Tibial artery (tissue), 4 donors: Measurements from ENCODE around the gene AAMDC.
"Not testable (repeated sequence)": the region's sequence is repeated elsewhere in the genome, so short reads cannot be mapped to it uniquely, and the experiment has no call there.

Experiments used
- DNase-seq, 2 donors: peaks; one replicate each; pipeline ENCODE4 v3.0.0-alpha.2; 2019
- H3K27ac ChIP-seq, 2 donors: fragments of 200-600 bp; sonication (generic) in 1 of 2; 1 replicate in 1 of 2; 2 replicates in 1 of 2; pipeline ENCODE4 v1.5.1; 2018 to 2019; ENCODE audit warnings: mild to moderate bottlenecking in 1 of 2
- H3K27me3 ChIP-seq, 2 donors: fragments of 200-600 bp; sonication (generic) in 1 of 2; one replicate each; pipeline versions ENCODE4 v1.5.1 to v1.6.0; 2016 to 2019
- H3K36me3 ChIP-seq, 3 donors: fragments of 200-600 bp; sonication (generic) in 2 of 3; one replicate each; pipeline ENCODE4 v1.5.1; 2016 to 2019; ENCODE audit warnings: mild to moderate bottlenecking in 2 of 3
- H3K4me1 ChIP-seq, 4 donors: fragments of 200-600 bp; sonication (generic) in 2 of 4; 1 replicate in 3 of 4; 2 replicates in 1 of 4; pipeline ENCODE4 v1.5.1; 2016 to 2019
- H3K4me3 ChIP-seq, 2 donors: fragments of 200-600 bp; sonication (generic) in 1 of 2; 1 replicate in 1 of 2; 2 replicates in 1 of 2; pipeline ENCODE4 v1.5.1; 2018 to 2019; ENCODE audit warnings: mild to moderate bottlenecking in 2 of 2
- H3K9me3 ChIP-seq, 3 donors: fragments of 200-600 bp; sonication (generic) in 1 of 3; one replicate each; pipeline ENCODE4 v1.5.1; 2016 to 2019
- CTCF ChIP-seq, 2 experiments: fragments of 200-600 bp in 1 of 2; fragments of 450-650 bp in 1 of 2; IDR thresholded peaks; one replicate each; pipeline ENCODE4 v1.5.1; 2017 to 2019; ENCODE audit warnings: antibody characterized with exemption in 2 of 2, mild to moderate bottlenecking in 1 of 2, moderate library complexity in 1 of 2
- intact Hi-C: fragments of 100-400 bp; cut with DNase I; formaldehyde crosslinking; loops from one replicate; pipeline ENCODE4 v1.15.0; 2023; ENCODE audit warnings: low total_unique reads

AAMDC gene

DNA sequence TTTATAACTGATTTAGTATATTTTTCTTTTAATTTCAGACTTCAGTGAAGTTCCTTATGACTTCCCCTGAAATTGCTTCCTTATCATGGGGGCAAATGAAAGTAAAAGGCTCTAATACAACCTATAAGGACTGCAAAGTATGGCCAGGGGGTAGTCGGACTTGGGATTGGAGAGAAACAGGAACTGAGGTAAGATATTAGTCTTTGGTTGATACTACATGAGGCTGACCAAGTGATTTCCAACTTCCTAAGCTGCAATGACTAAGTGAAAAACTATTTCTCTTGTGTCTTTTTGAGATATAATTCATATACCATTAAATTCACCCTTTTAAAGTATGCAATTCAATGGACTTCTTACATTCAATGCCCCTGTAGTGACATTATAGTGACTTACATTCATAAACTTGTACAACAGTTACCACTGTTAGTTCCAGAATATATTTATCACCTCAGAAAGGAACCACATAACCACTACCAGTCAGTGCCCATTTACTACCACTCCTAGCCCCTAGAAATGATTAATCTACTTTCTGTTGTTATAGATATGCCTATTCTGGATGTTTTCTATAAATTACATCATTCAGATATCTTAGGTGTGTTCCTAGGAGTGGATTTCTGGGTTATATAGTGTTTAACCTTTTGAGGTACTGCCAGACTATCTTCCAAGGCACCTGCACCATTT, 21.6 kb downstream of the AAMDC start:
- DNase-seq = no peak
- no peak overlapping the region for H3K4me3 ChIP-seq
- intact Hi-C loops = no loop called here
- TF ChIP-seq CTCF (IDR thresholded peaks at IDR 0.05) = no peak
- H3K36me3 ChIP-seq = peaks cover 48 to 63% (median 59%) of the 10 kb centered on the region in 3 donors
- H3K27ac ChIP-seq = no peak overlapping the region
- H3K9me3 ChIP-seq = no peaks in the 10 kb centered on the region
- no peaks in the 10 kb centered on the region for H3K4me1 ChIP-seq
- H3K27me3 ChIP-seq = no peaks in the 10 kb centered on the region

DNA sequence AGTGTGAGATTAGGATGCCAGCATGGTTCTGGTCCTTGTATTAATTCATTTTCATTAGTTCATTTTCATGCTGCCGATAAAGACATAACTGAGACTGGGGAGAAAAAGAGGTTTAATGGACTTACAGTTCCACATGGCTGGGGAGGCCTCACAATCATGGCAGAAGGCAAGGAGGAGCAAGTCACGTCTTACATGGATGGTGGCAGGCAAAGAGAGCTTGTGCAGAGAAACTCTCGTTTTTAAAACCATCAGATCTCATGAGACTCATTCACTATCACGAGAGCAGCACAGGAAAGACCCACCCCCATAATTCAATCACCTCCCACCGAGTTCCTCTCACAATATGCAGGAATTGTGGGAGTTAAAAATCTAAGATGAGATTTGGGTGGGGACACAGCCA, 22.8 kb downstream of the AAMDC start:
- DNase-seq, H3K4me3 ChIP-seq, H3K9me3 ChIP-seq, intact Hi-C loops, H3K27me3 ChIP-seq, H3K4me1 ChIP-seq, H3K27ac ChIP-seq: not testable (repeated sequence)
- H3K36me3 ChIP-seq = peaks cover 58 to 74% (median 68%) of the 10 kb centered on the region in 3 donors

- no peak for DNase-seq
- no peaks in the 10 kb centered on the region for H3K4me1 ChIP-seq
- intact Hi-C loops = no loop called here
- no peak overlapping the region for H3K27ac ChIP-seq
- no peak overlapping the region for H3K4me3 ChIP-seq
- TF ChIP-seq CTCF (IDR thresholded peaks at IDR 0.05) = no peak
- no peaks in the 10 kb centered on the region for H3K27me3 ChIP-seq
- H3K9me3 ChIP-seq = peaks cover 0 to 6% (median 0%) of the 10 kb centered on the region in 3 donors
- H3K36me3 ChIP-seq = peaks cover 51 to 66% (median 54%) of the 10 kb centered on the region in 3 donors
Measured at GRCh38 chr11:77851503-77851902, 30.6 kb downstream of the AAMDC start.

GRCh38 chr11:77854838-77855237, 33.9 kb downstream of the AAMDC start:
- Histone ChIP-seq H3K9me3 (peaks cover 0 to 6% (median 0%) of the 10 kb centered on the region in 3 donors), H3K36me3 (peaks cover 36 to 57% (median 47%) of the 10 kb centered on the region in 3 donors), H3K27ac (no peak overlapping the region), H3K27me3 (no peaks in the 10 kb centered on the region), H3K4me1 (no peaks in the 10 kb centered on the region), H3K4me3 (no peak overlapping the region)
- intact Hi-C loops = no loop called here
- TF ChIP-seq CTCF (IDR thresholded peaks at IDR 0.05) = no peak
- no peak for DNase-seq

DNA sequence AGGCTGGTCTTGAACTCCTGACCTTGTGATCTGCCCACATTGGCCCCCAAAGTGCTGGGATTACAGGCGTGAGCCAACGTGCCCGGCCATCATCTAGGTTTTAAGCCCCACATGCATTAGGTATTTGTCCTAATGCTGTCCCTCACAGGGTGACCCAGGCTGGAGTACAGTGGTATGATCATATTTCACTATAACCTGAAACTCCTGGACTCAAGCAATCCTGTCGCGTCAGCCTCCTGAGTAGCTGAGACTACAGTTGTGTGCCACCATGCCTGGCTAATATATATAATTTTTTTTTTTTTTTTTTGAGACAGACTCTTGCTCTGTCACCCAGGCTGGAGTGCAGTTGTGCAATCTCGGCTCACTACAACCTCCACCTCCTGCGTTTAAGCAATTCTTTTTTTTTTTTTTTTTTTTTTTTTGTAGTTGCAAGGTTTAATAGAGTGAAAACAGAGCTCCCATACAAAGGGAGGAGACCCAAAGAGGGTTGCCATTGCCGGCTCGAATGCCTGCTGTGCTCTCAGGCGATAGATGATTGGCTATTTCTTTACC, 37.0 kb downstream of the AAMDC start:
- DNase-seq, H3K9me3 ChIP-seq, H3K4me3 ChIP-seq, H3K27ac ChIP-seq, intact Hi-C loops, H3K27me3 ChIP-seq, H3K4me1 ChIP-seq: not testable (repeated sequence)
- H3K36me3 ChIP-seq = peaks cover 36 to 67% (median 58%) of the 10 kb centered on the region in 3 donors

DNA sequence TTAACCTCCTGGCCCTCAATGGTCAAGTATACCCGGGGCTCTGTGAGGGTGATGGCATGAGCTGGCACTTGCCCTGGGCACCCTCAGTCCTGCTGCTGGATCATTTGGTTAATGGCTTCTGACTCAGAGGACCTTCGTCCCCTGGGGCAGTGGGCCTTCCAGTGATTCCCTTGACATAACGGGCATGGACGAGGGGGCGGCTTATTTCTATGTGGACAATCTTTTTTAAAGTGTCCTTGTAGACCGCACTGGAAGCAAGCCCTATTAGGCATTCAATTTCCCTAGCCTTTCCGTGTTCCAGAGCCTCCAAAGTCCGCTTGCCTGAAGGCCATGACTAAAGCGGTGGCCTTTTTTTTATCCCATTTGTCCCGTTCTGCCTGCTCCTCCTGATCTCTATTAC, 40.5 kb downstream of the AAMDC start:
- intact Hi-C loops, H3K9me3 ChIP-seq, H3K4me3 ChIP-seq, H3K27ac ChIP-seq, H3K27me3 ChIP-seq, DNase-seq, H3K4me1 ChIP-seq: not testable (repeated sequence)
- H3K36me3 ChIP-seq = peaks cover 5 to 46% (median 25%) of the 10 kb centered on the region in 3 donors

GRCh38 chr11:77865805-77866204, 44.9 kb downstream of the AAMDC start:
- intact Hi-C loops = no loop called here
- DNase-seq = no peak
- no peak overlapping the region for H3K27ac ChIP-seq
- H3K36me3 ChIP-seq = peaks cover 13 to 48% (median 14%) of the 10 kb centered on the region in 3 donors
- no peaks in the 10 kb centered on the region for H3K4me1 ChIP-seq
- no peak for TF ChIP-seq CTCF (IDR thresholded peaks at IDR 0.05)
- H3K27me3 ChIP-seq = no peaks in the 10 kb centered on the region
- H3K4me3 ChIP-seq = no peak overlapping the region
- no peaks in the 10 kb centered on the region for H3K9me3 ChIP-seq
